Activated CD4-positive, alpha-beta T cell treated with anti-CD3 and anti-CD28 coated beads, Interleukin-2, amount 50 U/mL, for 24 hours (primary cell): ENCODE measurements around the gene FXYD1.

ENCODE experiments used
- DNase-seq, 2 donors: peaks; one replicate each; pipeline ENCODE4 v3.0.0-alpha.2; 2020; ENCODE audit warnings: low read depth in 1 of 2, low spot score in 1 of 2

The FXYD1 gene

DNA sequence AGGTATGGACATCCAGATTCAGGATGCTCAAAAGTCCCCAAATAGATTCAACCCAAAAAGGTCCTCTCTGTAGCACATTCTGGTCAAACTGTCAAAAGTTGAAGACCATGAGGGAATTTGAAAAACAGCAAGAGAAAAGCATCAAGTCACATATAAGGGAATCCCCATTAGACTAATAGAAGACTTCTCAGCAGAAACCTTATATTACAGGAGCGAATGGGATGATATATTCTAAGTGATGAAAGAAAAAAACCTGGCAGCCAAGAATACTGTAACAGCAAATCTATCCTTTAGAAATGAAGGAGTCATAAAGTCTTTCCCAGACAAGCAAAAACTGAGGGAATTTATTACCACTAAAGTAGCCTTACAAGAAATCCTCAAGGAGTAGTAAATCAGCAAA lies 45.6 kb downstream of the FXYD1 start:
- DNase-seq: no peak

DNA sequence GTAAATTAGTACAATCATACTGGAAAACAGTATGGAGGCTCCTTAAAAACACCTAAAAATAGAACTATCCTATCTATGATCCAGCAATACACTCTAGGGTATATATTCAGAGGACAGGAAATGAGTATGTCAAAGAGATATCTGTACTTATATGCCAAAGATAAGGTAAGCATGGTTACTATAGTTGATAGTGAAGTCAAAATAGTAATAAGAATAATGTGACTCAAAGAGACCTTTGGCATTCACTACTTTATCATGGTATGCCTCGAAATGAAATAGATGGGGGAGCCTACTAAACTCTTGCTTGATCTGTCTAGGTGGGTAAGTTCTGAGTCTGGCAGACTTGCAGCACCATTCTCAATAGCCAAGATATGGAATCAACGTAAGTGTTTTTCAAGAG lies 46.3 kb downstream of the FXYD1 start:
- DNase-seq: no peak
